Fibroblast of villous mesenchyme (primary cell): Measurements from ENCODE around the gene PSD. TPM values are rescaled to one million over a fixed set of nuclear protein-coding genes. Genes with fewer than 3 reads are reported as not detected.

Experiments
- DNase-seq: peaks from one replicate; pipeline ENCODE4 v3.0.0-alpha.2; 2010; ENCODE audit warnings: low read depth
- H3K4me3 ChIP-seq: 2 replicates; pipeline ENCODE4 v1.5.1; 2011; ENCODE audit warnings: low read depth, mild to moderate bottlenecking, low read length
- total RNA-seq: library from RNA; depleted of rRNA; stranded (reverse); fragments of >200 nt; gene quantifications from 2 replicates; pipeline ENCODE4 v1.2.3, GENCODE V29; 2012
- TF ChIP-seq, protein P1 (sequence below): IDR thresholded peaks from 2 replicates; pipeline ENCODE4 v1.5.1; 2012; ENCODE audit warnings: low read depth, mild to moderate bottlenecking, low read length; ENCODE audit not compliant: insufficient read depth

PSD gene
- total RNA-seq, 1 donor: 2.2 TPM

DNA sequence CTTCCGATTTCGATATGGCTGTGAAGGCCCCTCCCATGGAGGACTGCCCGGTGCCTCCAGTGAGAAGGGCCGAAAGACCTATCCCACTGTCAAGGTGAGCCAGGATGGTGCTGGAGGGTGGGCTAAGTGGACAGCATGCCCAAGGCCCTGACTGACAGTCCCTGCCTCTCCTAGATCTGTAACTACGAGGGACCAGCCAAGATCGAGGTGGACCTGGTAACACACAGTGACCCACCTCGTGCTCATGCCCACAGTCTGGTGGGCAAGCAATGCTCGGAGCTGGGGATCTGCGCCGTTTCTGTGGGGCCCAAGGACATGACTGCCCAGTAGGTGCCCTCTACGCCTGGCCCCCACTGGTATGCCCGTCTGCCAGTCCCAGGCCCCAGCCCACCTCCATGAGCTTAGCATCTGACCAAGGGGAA is 21.8 kb downstream of the PSD start:
- DNase-seq: no peak
- TF ChIP-seq, protein P1, sequence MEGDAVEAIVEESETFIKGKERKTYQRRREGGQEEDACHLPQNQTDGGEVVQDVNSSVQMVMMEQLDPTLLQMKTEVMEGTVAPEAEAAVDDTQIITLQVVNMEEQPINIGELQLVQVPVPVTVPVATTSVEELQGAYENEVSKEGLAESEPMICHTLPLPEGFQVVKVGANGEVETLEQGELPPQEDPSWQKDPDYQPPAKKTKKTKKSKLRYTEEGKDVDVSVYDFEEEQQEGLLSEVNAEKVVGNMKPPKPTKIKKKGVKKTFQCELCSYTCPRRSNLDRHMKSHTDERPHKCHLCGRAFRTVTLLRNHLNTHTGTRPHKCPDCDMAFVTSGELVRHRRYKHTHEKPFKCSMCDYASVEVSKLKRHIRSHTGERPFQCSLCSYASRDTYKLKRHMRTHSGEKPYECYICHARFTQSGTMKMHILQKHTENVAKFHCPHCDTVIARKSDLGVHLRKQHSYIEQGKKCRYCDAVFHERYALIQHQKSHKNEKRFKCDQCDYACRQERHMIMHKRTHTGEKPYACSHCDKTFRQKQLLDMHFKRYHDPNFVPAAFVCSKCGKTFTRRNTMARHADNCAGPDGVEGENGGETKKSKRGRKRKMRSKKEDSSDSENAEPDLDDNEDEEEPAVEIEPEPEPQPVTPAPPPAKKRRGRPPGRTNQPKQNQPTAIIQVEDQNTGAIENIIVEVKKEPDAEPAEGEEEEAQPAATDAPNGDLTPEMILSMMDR: no peak
- peak overlapping the region; percentile 73 for H3K4me3 ChIP-seq

DNA sequence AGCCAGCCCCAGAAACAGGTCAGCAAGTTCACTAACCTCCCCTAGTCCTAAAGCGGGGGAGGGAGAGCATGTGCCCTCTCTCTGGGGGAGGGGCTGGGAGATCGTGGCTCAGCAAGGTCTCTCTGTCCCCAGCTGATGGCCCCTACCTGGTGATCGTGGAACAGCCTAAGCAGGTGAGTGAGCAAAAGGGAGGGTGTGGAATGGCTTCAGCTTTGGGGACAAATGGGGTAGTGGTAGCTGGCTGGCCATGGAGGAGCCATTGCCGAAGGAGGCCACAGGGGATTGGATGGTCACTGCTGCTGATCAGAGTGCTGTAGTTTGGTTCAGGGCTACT is 22.3 kb downstream of the PSD start:
- TF ChIP-seq, protein P1: no peak
- DNase-seq: no peak
- peak overlapping the region; percentile 73 for H3K4me3 ChIP-seq

DNA sequence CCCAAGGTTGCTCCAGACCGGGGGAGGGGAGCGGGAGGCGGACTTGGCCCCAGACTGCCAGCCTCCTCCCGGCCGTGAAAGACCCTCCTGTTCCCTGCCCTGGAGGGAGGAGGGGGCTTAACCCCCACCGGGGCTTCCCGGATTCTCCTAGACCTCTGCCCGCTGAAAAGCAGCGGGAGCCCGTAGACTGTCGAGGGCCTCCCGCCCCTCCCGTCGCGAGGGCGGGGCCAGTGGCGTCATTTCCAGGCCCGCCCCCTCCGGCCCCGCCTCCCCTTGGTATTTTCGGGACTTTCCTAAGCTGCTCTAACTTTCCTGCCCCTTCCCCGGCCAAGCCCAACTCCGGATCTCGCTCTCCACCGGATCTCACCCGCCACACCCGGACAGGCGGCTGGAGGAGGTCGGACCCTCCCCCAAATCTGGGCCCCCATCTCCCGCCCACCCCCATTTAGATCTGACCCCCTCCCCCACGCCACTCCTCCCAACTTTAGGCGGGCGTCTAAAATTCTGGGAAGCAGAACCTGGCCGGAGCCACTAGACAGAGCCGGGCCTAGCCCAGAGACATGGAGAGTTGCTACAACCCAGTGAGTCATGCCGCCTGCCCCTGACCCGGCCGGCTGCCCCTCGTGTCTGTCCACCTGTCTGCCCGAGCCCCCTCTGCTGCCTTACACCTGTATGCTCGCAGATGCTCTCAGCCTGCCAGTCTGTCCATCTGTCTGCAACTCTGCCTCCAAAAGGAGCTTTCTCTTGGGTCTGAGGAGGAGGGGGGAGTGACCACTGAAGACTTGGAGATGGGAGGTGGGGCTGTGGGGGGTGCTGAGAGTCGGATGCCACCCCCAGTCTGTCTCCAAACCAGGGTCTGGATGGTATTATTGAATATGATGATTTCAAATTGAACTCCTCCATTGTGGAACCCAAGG is 22.9 kb downstream of the PSD start, which contains the start of gene NFKB2:
Gene NFKB2, plus strand, starts transcription at position 306 of the 917 bp plus-strand sequence. Its CDS starts 255 bp downstream, at position 561.
- peak; percentile 88 for DNase-seq
- peak within 1 kb of the TSS; percentile 73 for H3K4me3 ChIP-seq
- TF ChIP-seq, protein P1: no peak

DNA sequence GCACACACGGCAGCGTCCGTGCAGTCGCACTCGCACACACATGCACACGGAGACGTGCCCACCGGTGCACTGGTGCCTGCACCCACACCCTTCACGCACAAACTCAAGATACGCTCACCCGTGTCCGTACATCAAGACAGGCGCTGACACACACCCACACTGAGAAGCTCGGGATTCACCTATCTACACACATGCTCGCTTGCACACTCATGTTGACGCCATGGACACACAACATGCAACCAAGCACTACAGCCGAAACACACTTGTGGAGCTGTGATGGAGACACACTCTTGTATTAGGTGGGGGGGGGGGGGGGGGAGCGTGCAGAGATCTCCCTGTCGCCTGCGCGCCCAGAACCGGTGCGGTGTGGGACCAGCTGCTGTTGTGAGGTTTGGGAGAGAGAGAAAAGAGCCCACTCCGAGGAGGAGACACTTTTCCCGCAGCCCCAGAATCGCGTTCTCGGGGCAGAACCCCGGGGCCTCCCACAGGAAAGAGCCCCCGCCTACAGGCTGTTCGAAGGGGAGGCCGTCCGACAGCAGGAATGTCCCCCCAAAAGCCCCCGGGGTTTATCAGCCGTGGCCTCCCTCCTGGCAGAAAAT is 23.7 kb downstream of the PSD start:
- peak overlapping the region; percentile 73 for H3K4me3 ChIP-seq
- TF ChIP-seq, protein P1: no peak
- peak; percentile 50 for DNase-seq

DNA sequence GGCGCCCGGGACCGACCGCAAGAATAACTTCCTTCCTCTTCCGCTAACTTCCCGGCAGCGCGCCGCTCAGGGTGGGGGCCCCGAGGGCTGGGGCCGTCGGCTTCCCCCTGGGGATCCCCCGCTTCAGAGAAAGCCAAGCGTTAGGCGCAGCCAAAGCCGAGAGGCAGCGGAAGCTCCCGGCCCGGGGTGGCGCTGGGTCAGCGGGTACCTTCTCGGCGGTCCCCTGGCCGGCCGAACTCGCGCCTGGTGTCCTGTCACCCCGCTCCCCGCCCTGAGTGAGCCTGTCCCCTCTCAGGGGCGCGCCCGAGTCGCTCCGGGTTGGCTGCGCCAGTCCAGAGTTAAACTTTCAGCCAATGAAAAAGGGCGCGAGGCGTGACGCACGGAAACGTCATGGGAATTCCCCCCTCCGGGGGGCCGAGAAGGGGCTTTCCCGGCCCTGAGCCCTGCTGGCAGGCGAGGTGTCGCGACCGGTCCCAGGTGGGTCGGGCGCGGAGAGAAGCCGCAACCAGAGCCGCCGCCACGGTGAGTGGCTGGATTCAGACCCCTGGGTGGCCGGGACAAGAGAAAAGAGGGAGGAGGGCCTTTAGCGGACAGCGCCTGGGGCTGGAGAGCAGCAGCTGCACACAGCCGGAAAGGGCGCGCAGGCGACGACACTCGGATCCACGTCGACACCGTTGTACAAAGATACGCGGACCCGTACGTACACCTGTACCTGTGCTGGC is 24.3 kb downstream of the PSD start:
- TF ChIP-seq, protein P1: no peak
- peak overlapping the region; percentile 73 for H3K4me3 ChIP-seq
- DNase-seq: peak; percentile 96

DNA sequence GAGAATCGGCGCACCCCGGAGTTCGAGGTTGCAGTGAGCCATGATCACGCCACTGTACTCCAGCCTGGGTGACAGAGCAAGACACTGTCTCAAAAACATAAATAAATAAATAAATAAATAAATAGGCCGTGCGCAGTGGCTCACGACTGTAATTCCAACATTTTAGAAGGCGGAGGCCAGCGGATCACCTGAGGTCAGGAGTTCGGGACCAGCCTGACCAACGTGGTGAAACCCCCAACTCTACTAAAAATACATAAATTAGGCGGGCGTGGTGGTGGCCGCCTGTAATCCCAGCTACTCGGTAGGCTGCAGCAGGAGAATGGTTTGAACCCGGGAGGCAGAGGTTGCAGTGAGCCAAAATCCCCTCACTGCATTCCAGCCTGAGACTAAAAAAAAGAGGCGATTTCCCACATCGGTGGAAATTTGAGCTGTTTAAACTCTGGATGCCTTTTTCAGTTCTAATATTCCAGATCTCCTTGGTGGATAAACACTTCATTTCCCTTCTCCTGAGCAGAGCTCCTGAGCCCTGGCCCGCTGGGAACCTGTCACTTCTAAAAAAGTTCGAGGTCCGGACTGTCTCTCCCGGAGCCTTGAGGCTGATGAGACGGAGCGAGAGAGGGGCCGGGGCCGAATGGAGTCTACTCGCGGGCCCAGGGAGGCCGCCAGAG is 25.0 kb downstream of the PSD start:
- peak overlapping the region; percentile 73 for H3K4me3 ChIP-seq
- TF ChIP-seq, protein P1: peak; percentile 91
- no peak for DNase-seq
